ENCODE results near the gene TRIM71.
"Not testable (repeated sequence)": the region's sequence is repeated elsewhere in the genome, so short reads cannot be mapped to it uniquely, and the experiment has no call there.

TRIM71 gene

GRCh38 chr3:32821686-32822296 lies 4.0 kb downstream of the TRIM71 start:
- DNase-seq (ENCODE audit: insufficient read length) = no peak
- no peak for FAIRE-seq
- TF ChIP-seq TAF1 (IDR thresholded peaks at IDR 0.05; ENCODE audit: borderline replicate concordance, low read depth, low read length) = no peak
- TF ChIP-seq POLR2A (IDR thresholded peaks at IDR 0.05; ENCODE audit: low read depth, low read length) = no peak
- TF ChIP-seq POLR2AphosphoS5 (IDR thresholded peaks at IDR 0.05; ENCODE audit: low read depth, low read length) = no peak

GRCh38 chr3:32822609-32823498 lies 5.1 kb downstream of the TRIM71 start:
- TF ChIP-seq TAF1 (IDR thresholded peaks at IDR 0.05; ENCODE audit: borderline replicate concordance, low read depth, low read length) = no peak
- TF ChIP-seq POLR2AphosphoS5 (IDR thresholded peaks at IDR 0.05; ENCODE audit: low read depth, low read length) = no peak
- no peak for TF ChIP-seq POLR2A (IDR thresholded peaks at IDR 0.05; ENCODE audit: low read depth, low read length)
- DNase-seq (ENCODE audit: insufficient read length) (no peak), FAIRE-seq (no peak)

- DNase-seq (ENCODE audit: insufficient read length) = not testable (repeated sequence)
These were observed 5.9 kb downstream of the TRIM71 start for GRCh38 chr3:32823641-32824184.

GRCh38 chr3:32825601-32826375 lies 8.0 kb downstream of the TRIM71 start:
- FAIRE-seq (no peak), DNase-seq (ENCODE audit: insufficient read length) (no peak)
- TF ChIP-seq TAF1 (IDR thresholded peaks at IDR 0.05; ENCODE audit: borderline replicate concordance, low read depth, low read length) (no peak), POLR2AphosphoS5 (IDR thresholded peaks at IDR 0.05; ENCODE audit: low read depth, low read length) (no peak), POLR2A (IDR thresholded peaks at IDR 0.05; ENCODE audit: low read depth, low read length) (no peak)

More at GRCh38 chr3:32823641-32824184, 5.9 kb downstream of the TRIM71 start:
- not testable (repeated sequence) for FAIRE-seq

- DNase-seq (ENCODE audit: insufficient read length) (no peak), FAIRE-seq (no peak)
- no peak for TF ChIP-seq POLR2A (IDR thresholded peaks at IDR 0.05; ENCODE audit: low read depth, low read length)
- no peak for TF ChIP-seq TAF1 (IDR thresholded peaks at IDR 0.05; ENCODE audit: borderline replicate concordance, low read depth, low read length)
- TF ChIP-seq POLR2AphosphoS5 (IDR thresholded peaks at IDR 0.05; ENCODE audit: low read depth, low read length) = no peak
These were observed 13.3 kb downstream of the TRIM71 start for GRCh38 chr3:32831062-32831461.

- DNase-seq (ENCODE audit: insufficient read length) (no peak), FAIRE-seq (no peak)
- TF ChIP-seq POLR2AphosphoS5 (IDR thresholded peaks at IDR 0.05; ENCODE audit: low read depth, low read length) (no peak), POLR2A (IDR thresholded peaks at IDR 0.05; ENCODE audit: low read depth, low read length) (no peak)
These were observed 14.0 kb downstream of the TRIM71 start for GRCh38 chr3:32831791-32832190.

GRCh38 chr3:32832193-32832592 lies 14.4 kb downstream of the TRIM71 start:
- FAIRE-seq = no peak
- no peak for DNase-seq (ENCODE audit: insufficient read length)
- TF ChIP-seq POLR2A (IDR thresholded peaks at IDR 0.05; ENCODE audit: low read depth, low read length) = no peak
- no peak for TF ChIP-seq POLR2AphosphoS5 (IDR thresholded peaks at IDR 0.05; ENCODE audit: low read depth, low read length)
- TF ChIP-seq TAF1 (IDR thresholded peaks at IDR 0.05; ENCODE audit: borderline replicate concordance, low read depth, low read length) = no peak

GRCh38 chr3:32835049-32835371 lies 17.2 kb downstream of the TRIM71 start:
- no peak for FAIRE-seq
- TF ChIP-seq TAF1 (IDR thresholded peaks at IDR 0.05; ENCODE audit: borderline replicate concordance, low read depth, low read length) (no peak), POLR2A (IDR thresholded peaks at IDR 0.05; ENCODE audit: low read depth, low read length) (no peak), POLR2AphosphoS5 (IDR thresholded peaks at IDR 0.05; ENCODE audit: low read depth, low read length) (no peak)
- no peak for DNase-seq (ENCODE audit: insufficient read length)

GRCh38 chr3:32835961-32836360 lies 18.2 kb downstream of the TRIM71 start:
- FAIRE-seq (no peak), DNase-seq (ENCODE audit: insufficient read length) (no peak)
- TF ChIP-seq POLR2AphosphoS5 (IDR thresholded peaks at IDR 0.05; ENCODE audit: low read depth, low read length) = no peak

- FAIRE-seq (no peak), DNase-seq (ENCODE audit: insufficient read length) (no peak)
- TF ChIP-seq POLR2A (IDR thresholded peaks at IDR 0.05; ENCODE audit: low read depth, low read length) = no peak
- no peak for TF ChIP-seq POLR2AphosphoS5 (IDR thresholded peaks at IDR 0.05; ENCODE audit: low read depth, low read length)
- no peak for TF ChIP-seq TAF1 (IDR thresholded peaks at IDR 0.05; ENCODE audit: borderline replicate concordance, low read depth, low read length)
These were observed 18.8 kb downstream of the TRIM71 start for GRCh38 chr3:32836601-32837000.

GRCh38 chr3:32837366-32837765 lies 19.6 kb downstream of the TRIM71 start:
- TF ChIP-seq POLR2A (IDR thresholded peaks at IDR 0.05; ENCODE audit: low read depth, low read length) (no peak), POLR2AphosphoS5 (IDR thresholded peaks at IDR 0.05; ENCODE audit: low read depth, low read length) (no peak), TAF1 (IDR thresholded peaks at IDR 0.05; ENCODE audit: borderline replicate concordance, low read depth, low read length) (no peak)
- FAIRE-seq (no peak), DNase-seq (ENCODE audit: insufficient read length) (no peak)
